Adrenal gland (tissue), 12 donors: ENCODE data around the gene BPNT1. TPM values are rescaled to one million over a fixed set of nuclear protein-coding genes. Genes with fewer than 3 reads are reported as not detected.
A peak's percentile ranks its signal among the peaks of the same experiment; 100 is the strongest.

Experiments used
- DNase-seq, 7 donors: peaks; one replicate each; pipeline ENCODE4 v3.0.0-alpha.2; 2019 to 2020
- H3K27ac ChIP-seq, 5 donors: fragments of 200-600 bp; sonication (generic) in 4 of 5; 1 replicate in 3 of 5; 2 replicates in 2 of 5; pipeline versions ENCODE4 v1.5.1 to v1.8.0; 2016 to 2020; ENCODE audit warnings: mild to moderate bottlenecking in 1 of 5
- H3K27me3 ChIP-seq: fragments of 200-600 bp; 2 replicates; pipeline ENCODE4 v1.8.0; 2021
- H3K36me3 ChIP-seq, 2 donors: fragments of 200-600 bp; replicated peaks in 1 of 2; 1 replicate in 1 of 2; 2 replicates in 1 of 2; pipeline versions ENCODE4 v1.5.1 to v1.8.0; 2018 to 2022
- H3K4me1 ChIP-seq, 2 donors: fragments of 200-600 bp; replicated peaks in 1 of 2; 1 replicate in 1 of 2; 2 replicates in 1 of 2; pipeline versions ENCODE4 v1.5.1 to v1.8.0; 2018 to 2021
- H3K4me3 ChIP-seq, 4 donors: fragments of 200-600 bp; sonication (generic) in 3 of 4; one replicate each; pipeline ENCODE4 v1.5.1; 2016 to 2018
- H3K9me3 ChIP-seq, 3 donors: fragments of 200-600 bp; sonication (generic) in 1 of 3; replicated peaks in 1 of 3; 1 replicate in 2 of 3; 2 replicates in 1 of 3; pipeline versions ENCODE4 v1.5.1 to v1.8.0; 2016 to 2021
- POLR2A ChIP-seq, 2 donors: fragments of 450-650 bp; IDR thresholded peaks; one replicate each; pipeline ENCODE4 v1.6.1; 2017; ENCODE audit warnings: antibody characterized with exemption in 2 of 2, mild to moderate bottlenecking in 2 of 2, moderate library complexity in 1 of 2
- WGBS, 4 donors: extraction: QIAGEN DNeasy Blood & Tissue Kit in 2 of 4; methylation state at CpG; one replicate each; pipeline versions ENCODE4 v1.1.5 to v1.1.7; 2013 to 2017; 5-methylcytosine and 5-hydroxymethylcytosine counted together
- intact Hi-C, 2 donors: fragments of 100-400 bp; cut with DNase I; formaldehyde crosslinking; loops; one replicate each; pipeline versions ENCODE4 v1.14.1 to v1.15.0; 2022 to 2023
- polyA plus RNA-seq, 3 donors: library from polyadenylated mRNA; stranded (reverse); fragments of 200-250 nt in 2 of 3; fragments of 350-450 nt in 1 of 3; fragmentation: Illumina TruSeq in 1 of 3; extraction: RNeasy Lipid Tissue Mini Kit (QIAGEN cat#74804) in 1 of 3; gene quantifications; one replicate each; pipeline ENCODE4 v1.2.3, GENCODE V29; 2013 to 2014
- total RNA-seq, 9 donors: library from RNA; depleted of rRNA in 4 of 9; stranded (reverse); fragments of >200 nt in 4 of 9; fragments of 120-200 nt in 1 of 9; fragmentation: NEBNext Ultra II Directional in 1 of 9; extraction: Animal tissue kit (Norgen Biotek cat#: 25700) in 1 of 9; gene quantifications; one replicate each; pipeline versions ENCODE4 v1.1.0 to v1.2.4, GENCODE V29; 2013 to 2023
- TF ChIP-seq, protein P1 (sequence below), 6 experiments: fragments of 450-650 bp in 4 of 6; fragments of 200-600 bp in 2 of 6; sonication (generic) in 1 of 6; IDR thresholded peaks; 1 replicate in 5 of 6; 2 replicates in 1 of 6; pipeline versions ENCODE4 v1.5.1 to v1.8.0; 2016 to 2021; ENCODE audit warnings: antibody characterized with exemption in 6 of 6, mild to moderate bottlenecking in 2 of 6, moderate library complexity in 1 of 6
- donor health status: healthy with polysubstance abuse.
- donor health status: Bipolar disorder and iron deficiency.
- donor health status: DM: yes; HTN: yes; CAD: no.
- donor health status: DM: no; HTN: no; CAD: no.
- donor health status: DM: no; HTN: no; CAD: no.
- donor health status: DM: yes; HTN: yes; CAD: no.

BPNT1 gene
- total and polyA plus RNA-seq, 12 donors: 9.0 to 40.7 (median 28.8) TPM

DNA sequence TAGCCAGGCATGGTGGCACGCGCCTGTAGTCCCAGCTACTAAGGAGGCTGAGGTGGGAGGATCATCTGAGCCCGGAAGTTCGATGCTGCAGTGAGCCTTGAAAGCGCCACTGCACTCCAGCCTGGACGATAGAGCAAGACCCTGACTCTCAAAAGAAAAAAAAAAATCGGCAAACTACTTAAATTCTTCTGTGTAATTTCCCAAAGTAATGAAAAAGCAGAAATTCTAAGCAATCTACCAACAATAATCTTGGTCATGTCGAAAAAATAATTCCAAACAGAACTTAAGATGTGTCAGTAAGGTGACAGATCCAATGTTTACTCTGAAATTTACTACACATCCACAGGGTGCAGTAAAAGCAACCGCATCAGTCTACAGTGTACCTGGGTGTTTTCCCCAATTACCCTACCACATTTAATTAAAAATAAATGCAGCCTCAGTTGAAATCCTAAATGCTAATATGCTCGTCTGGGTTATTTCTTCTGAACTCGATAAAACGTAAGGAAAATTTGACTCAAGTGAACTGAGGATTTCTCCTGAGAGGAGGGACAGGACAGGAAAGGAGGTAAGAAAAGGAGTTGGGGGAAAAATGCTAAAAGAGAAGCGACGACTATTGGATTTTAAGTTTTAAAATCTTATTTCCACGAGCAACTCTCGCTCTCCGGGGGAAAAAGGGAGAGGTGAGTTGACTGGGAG lies 44.1 kb downstream of the BPNT1 start:
- Histone ChIP-seq H3K27ac (peak overlapping the region; percentile 11 to 88 (median 79)), H3K36me3 (no peaks in the 10 kb centered on the region), H3K9me3 (no peaks in the 10 kb centered on the region), H3K4me1 (peaks cover 0 to 15% of the 10 kb centered on the region in 2 donors), H3K27me3 (no peaks in the 10 kb centered on the region), H3K4me3 (peak overlapping the region in 3 of 4 donors; percentile 73 to 85 (median 73))
- 21 to 25% (median 22%) methylated on average over 17 of the region's 17 CpGs for WGBS, 4 donors
- TF ChIP-seq, protein P1, sequence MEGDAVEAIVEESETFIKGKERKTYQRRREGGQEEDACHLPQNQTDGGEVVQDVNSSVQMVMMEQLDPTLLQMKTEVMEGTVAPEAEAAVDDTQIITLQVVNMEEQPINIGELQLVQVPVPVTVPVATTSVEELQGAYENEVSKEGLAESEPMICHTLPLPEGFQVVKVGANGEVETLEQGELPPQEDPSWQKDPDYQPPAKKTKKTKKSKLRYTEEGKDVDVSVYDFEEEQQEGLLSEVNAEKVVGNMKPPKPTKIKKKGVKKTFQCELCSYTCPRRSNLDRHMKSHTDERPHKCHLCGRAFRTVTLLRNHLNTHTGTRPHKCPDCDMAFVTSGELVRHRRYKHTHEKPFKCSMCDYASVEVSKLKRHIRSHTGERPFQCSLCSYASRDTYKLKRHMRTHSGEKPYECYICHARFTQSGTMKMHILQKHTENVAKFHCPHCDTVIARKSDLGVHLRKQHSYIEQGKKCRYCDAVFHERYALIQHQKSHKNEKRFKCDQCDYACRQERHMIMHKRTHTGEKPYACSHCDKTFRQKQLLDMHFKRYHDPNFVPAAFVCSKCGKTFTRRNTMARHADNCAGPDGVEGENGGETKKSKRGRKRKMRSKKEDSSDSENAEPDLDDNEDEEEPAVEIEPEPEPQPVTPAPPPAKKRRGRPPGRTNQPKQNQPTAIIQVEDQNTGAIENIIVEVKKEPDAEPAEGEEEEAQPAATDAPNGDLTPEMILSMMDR (IDR thresholded peaks at IDR 0.05): no peak
- TF ChIP-seq POLR2A (IDR thresholded peaks at IDR 0.05): no peak
- intact Hi-C loops: loop anchor here in 1 of 2 donors (10.0 kb wide), 1 partner anchor 49 kb away; the partner anchor contains the start of gene IARS2
- no peak for DNase-seq

DNA sequence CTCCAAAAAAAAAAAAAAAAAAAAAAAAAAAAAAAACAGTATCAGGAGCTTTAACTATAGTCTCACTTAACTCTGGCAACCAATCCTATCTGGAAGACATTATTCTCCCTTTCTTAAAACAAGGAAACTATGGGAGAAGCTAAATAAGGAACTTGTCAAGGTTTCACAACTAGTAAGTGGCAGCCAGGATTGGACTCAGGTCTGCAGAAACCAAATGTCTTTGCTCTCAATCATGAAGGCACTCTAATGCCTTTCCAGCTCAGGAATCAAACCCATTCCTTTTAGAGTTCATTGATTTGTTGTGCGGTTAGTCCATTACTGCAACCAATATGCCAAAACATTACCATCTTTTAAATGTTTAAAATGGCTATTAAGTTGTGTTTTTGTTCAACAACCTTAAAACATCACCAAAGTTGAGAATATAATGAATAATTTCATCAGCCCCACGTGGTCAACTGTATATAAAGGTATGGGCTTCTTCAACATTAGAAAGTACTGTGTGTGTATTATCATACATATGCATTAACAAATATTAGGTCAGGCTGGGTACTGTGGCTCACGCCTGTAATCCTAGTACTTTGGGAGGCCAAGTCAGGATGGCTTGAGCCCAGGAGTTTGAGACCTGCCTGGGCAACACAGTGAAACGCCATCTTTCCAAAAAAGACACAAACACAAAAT lies 44.8 kb downstream of the BPNT1 start:
- no peak for DNase-seq
- no peaks in the 10 kb centered on the region for H3K27me3 ChIP-seq
- H3K36me3 ChIP-seq: peaks cover 0 to 6% of the 10 kb centered on the region in 2 donors
- WGBS, 4 donors: 78 to 91% (median 82%) methylated on average over 4 of the region's 4 CpGs
- peak overlapping the region in 1 of 4 donors; percentile 73 for H3K4me3 ChIP-seq
- H3K9me3 ChIP-seq: no peaks in the 10 kb centered on the region
- TF ChIP-seq POLR2A (IDR thresholded peaks at IDR 0.05): no peak
- TF ChIP-seq, protein P1 (IDR thresholded peaks at IDR 0.05): no peak
- no peak overlapping the region for H3K27ac ChIP-seq
- intact Hi-C loops: loop anchor here in 1 of 2 donors (10.0 kb wide), 1 partner anchor 50 kb away; the partner anchor contains the start of gene IARS2
- peaks cover 0 to 15% of the 10 kb centered on the region in 2 donors for H3K4me1 ChIP-seq

DNA sequence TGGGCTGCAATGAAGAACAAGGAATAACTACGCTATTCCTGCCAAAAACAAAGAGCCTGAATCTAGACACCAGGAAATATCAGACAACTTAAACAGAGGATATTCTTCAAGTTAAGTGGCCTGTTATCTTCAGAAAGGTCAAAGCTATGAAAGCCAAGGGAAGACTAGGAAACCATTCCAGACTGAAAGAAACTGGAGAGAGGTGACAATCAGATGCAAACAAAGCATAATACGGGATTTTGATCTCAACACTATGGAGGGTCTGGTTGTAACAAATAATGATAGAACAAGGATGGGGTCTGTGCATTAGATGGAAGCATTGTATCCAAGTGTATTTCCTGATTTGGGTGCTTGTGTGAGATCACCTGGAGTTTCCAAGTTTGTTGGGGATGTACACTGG lies 45.9 kb downstream of the BPNT1 start:
- peaks cover 0 to 17% of the 10 kb centered on the region in 2 donors for H3K36me3 ChIP-seq
- intact Hi-C loops: loop anchor here in 1 of 2 donors (10.0 kb wide), 1 partner anchor 51 kb away; the partner anchor contains the start of gene IARS2
- WGBS, 4 donors: 69 to 83% (median 79%) methylated on average over 2 of the region's 2 CpGs

More for the DNA sequence above, 45.9 kb downstream of the BPNT1 start:
- DNase-seq: no peak
- peaks cover 0 to 15% of the 10 kb centered on the region in 2 donors for H3K4me1 ChIP-seq
- H3K9me3 ChIP-seq: no peaks in the 10 kb centered on the region
- H3K4me3 ChIP-seq: no peak overlapping the region
- no peaks in the 10 kb centered on the region for H3K27me3 ChIP-seq
- H3K27ac ChIP-seq: no peak overlapping the region
- TF ChIP-seq, protein P1 (IDR thresholded peaks at IDR 0.05): no peak
- TF ChIP-seq POLR2A (IDR thresholded peaks at IDR 0.05): no peak
